GM19025 (cell line): ENCODE measurements around the gene ZFAND4.
"Not testable (repeated sequence)": the region's sequence is repeated elsewhere in the genome, so short reads cannot be mapped to it uniquely, and the experiment has no call there.

Experiments used
- ATAC-seq: cut with Tn5 transposase; IDR thresholded peaks from one replicate; pipeline ENCODE4 v1.9.1; 2021; ENCODE audit warnings: mild to moderate bottlenecking, low read depth, moderate library complexity; ENCODE audit not compliant: unreplicated experiment

ZFAND4 gene

DNA sequence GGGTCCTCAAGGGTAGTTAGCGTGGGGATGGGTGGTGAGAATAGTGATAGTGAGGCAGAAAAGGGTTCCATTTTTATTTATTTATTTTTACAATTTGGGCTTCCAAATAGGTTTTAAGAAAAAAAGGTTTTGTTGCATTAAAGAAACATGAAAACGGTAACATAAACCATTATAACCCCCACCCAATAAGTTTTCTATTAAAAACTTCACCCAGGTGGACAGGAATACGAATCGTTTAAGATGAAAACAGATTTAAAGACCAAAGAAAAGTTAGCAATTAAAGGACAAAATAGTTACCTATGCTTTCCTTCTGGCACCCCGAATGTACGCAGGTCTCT, 78.7 kb downstream of the ZFAND4 start:
- no peak for ATAC-seq

DNA sequence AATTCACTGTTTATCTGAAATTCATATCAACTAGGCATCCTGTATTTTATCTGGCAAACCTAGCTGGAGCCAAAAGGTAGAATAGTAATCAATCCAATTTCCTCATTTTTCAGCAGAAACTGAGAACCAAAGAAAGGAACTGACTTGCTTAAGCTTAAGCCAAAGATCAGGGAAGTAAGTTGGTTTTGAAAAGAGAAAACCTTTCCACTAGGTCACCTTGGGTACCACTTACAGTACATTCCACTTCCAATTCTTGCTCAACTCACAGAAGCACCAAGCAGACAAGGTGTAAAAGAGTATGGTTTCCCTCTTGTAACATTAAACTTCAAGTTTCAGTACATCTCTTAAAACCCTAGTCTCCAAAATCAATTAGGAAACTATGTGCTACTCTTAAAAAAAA, 79.6 kb downstream of the ZFAND4 start:
- ATAC-seq = no peak

DNA sequence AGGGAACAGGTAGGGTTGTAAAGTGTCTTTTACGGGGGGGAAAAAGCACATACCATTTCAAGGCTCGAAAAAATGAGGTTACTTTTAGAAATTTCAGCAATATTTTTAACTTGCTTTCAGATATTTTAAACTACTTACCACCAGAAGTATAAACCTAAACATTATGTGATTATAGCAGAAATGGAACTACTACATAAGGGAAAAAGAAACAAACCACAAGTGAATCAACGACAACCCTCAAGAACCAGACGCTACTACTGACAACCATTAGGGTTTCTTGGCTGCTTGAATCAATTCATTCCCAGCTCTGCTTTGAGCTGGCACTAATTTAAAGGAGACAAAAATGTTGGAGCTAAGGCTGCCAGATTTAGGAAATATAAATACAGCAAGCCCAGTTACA, 80.1 kb downstream of the ZFAND4 start:
- no peak for ATAC-seq

DNA sequence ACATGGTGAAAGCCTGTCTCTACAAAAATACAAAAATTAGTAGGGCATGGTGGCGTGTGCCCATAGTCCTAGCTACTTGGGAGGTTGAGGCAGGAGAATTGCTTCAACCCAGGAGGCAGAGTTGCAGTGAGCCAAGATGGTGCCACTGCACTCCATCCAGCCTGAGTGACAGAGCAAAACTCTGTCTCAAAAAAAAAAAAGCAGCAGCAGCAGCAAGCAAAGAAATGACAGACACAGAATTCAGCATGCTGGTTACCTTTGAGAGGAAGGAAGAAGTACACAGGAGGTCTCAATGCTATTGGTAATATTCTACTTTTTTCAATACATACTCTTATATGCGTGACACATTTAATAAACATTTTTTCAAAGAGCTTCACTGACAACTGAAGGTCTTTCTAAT, 81.3 kb downstream of the ZFAND4 start:
- no peak for ATAC-seq

DNA sequence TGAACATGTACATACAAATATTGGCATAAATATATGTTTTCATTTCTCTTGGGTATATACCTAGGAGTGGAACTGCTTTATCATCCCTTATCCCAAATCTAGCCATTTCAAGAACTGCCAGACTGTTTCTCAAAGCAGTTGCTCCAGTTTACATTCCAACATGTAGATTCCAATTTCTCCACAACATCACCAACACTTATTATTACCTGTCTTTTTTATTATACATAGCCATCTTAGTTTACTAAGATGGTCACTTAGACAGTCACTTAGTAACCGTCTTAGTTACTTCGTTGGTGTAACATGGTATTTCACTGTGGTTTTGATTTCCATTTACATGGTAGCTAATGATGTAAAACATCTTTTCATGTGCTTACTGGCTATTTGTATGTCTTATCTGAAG, 82.7 kb downstream of the ZFAND4 start:
- no peak for ATAC-seq

DNA sequence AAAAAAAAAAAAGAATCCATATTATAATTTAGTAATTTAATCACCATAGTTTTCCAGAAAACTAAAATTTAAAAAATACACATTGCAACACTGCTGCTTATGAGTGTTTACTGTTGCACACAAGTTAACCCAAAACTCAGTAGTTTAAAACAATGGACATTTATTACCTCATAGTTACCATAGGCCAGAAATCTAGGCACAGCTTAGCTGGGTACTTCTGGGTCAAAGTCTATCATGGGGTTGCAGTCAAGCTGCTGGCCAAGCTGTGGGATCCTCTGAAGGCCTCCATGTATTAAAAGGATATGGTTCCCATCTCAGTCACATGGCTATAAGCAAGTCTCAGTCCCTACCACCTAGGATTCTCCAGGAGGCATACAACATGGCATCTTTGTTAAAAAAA, 83.6 kb downstream of the ZFAND4 start:
- no peak for ATAC-seq

DNA sequence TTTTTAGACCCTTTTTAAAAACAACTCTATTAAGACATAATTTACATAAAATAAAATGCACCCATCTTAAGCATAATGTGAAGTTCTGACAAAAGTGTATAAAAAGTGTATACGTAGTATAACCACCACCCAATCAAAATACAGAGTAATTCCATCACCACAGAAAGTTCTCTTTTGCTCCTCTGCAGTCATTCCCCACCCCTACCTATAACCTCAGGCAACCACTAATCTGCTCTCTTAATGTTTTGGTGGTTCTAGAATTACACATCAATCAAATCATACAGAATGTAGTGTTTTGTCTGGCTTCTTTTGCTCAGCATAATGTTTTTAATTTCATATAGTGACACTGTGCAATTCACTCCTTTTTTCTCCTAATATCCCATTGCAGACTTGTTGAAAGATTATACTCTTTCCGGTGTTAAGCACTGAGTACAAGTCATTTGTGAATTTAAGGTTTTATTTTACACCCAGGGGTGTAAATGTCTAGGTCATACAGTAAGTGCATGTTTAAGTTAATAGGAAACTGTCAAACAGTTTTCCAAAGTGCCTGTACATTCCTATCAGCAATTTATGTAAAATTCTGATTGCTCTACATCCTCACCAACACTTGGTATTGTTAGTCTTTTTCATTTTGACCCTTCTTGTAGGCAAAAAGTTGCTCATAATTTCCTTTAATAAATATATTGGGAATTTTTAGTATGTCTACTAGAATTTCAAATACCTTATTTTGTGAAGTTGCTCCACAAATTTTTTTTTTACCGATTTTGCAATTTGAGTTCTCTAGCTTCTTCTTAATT, 86.3 kb downstream of the ZFAND4 start:
- ATAC-seq = no peak

DNA sequence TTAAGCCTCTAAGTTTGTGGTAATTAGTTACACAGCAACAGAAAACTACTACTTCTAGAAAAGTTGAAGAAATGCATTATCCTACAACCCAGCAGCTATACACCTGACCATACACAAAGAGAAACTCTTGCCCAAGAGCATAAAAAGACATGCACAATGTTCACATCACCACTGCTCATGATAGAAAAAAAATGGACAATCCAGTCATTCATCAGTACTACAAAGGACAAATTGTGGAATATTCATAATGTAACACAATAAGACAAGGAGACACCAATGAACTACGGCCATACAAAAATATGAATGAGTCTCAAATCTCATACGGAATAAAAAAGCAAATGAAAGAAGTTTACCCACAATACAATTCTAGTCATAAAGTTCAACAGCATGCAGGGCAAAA, 87.4 kb downstream of the ZFAND4 start:
- ATAC-seq = no peak

DNA sequence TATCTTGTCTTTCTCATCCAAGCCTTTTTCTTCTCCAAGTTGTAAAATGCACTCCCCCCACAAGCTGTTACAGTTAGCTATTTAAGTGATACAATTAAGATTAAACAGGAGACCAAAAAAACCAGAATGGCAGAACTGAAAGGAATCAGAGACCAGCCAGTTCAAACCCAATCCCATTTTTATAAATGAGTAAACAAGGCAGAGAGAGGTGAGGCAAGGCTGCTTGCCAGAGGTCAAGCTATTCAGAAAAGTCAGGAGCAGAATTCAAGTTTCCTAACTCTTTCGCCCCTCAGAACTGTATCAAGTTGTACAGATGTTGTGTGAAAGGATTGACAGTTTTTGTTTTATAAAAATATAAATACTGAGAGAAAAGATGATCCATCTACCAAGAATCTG, 90.2 kb downstream of the ZFAND4 start:
- ATAC-seq = no peak

DNA sequence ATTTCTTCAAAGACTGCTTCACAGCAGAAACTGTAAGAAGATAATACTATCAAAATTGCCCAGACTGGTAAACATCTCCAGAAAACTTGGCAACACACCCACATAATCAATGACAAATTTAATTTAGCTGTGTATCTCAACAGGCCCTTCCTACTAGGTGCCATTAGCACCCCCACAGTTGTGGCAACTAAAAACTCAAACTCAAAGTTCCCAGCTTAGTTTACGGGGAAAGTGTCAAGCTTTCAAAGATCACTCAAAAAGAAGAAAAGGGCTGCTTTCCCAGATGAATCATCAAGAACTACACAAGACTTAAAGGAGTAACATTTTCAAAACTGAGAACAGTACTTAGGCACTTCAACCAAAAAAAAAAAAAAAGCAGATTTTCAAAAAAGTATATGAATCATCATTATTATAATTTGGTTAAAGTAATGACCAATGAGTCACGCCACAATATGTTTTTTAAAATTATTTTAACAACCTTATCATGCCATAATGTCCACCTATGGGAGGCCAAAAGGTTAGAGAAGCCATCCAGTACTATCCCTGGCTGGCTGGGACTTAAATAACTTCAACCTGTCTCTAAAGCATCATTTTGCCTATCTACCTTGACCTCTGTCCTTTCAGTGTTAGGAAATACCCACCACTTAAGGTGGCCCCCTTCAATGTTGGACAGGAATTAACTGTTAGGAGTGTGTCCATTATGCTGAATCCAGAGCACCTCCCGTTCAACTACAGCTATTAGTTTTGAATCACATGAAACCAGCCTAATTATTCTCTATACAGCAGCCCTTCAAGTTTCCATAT, 90.8 kb downstream of the ZFAND4 start:
- no peak for ATAC-seq

DNA sequence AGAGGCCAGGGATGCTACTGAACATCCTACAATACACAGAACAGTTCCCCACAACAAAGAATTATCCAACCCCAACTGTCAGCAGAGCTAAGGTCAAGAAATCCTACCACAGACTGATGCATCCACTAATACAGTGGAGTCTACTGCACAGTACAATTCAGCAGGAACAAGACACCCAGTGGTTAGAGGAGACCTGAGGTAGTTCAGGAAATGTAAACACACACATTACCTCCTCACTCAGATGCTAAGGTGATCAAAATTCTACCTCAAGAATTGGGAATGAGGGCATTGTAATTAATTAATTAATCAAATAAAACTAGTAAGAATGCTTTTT, 91.4 kb downstream of the ZFAND4 start:
- ATAC-seq = peak; percentile 39

DNA sequence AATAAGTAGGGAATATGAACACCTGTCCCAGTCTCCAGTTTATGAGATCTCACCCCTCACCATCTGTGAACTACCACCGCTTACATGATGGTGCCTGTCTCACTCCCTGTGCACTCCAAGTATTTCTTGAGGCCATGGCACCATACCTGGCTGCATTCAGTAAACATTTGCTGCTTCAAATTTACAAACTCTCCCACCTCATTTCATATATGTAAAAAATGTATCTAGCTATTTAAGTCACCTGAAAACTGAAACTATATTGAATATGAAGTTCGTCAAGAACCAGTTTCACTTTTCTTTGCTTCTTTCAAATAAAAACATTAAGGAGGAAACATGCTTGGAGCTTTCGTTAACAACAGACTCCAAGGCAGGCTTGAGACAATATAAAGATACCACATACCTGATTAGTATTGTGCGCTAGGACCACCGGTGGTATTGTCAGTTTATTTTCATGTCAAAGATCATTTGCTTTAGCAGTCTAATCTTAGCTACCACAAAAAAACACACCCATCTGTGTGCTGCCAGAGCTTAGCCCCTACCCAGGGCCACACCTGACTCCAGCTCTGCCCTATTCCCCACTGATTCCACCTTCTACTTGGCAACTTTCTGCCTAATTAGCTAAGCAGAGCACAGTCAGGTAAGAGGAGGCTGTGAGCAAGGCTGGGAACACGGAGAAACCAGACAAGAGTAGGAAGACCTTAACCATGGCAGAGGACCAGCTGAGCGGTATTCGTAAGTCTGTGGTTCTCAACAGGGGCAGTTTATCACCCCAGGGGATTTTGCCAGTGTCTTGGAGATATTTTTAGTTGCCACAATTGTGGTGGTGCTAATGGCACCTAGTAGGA, 92.0 kb downstream of the ZFAND4 start:
- peak; percentile 61 for ATAC-seq

DNA sequence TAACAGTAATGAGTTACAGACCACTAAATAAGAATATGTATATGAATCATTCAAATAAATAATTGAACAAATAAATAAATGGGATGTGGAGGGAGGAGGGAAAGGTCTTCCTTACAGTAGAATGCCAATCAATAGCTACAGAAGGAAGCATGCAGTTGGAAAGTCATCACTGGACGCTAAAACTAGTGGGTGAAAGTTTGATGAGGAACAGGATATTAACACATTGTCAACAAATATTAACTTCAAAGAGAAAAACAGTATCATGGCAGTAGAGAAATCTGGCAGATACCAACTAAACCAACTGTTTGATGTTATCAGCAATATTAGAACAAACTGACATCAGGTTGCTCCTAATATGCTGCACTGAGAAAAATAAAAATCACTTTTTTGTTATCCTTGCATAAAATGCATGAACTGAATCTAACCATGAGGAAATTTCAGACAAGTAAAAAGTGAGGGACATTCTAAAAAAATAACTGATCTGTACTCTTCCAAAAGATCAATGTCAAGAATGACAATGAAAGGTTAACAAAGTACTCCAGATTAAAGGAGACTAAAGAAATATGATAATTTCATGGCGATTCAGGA, 94.1 kb downstream of the ZFAND4 start:
- no peak for ATAC-seq

DNA sequence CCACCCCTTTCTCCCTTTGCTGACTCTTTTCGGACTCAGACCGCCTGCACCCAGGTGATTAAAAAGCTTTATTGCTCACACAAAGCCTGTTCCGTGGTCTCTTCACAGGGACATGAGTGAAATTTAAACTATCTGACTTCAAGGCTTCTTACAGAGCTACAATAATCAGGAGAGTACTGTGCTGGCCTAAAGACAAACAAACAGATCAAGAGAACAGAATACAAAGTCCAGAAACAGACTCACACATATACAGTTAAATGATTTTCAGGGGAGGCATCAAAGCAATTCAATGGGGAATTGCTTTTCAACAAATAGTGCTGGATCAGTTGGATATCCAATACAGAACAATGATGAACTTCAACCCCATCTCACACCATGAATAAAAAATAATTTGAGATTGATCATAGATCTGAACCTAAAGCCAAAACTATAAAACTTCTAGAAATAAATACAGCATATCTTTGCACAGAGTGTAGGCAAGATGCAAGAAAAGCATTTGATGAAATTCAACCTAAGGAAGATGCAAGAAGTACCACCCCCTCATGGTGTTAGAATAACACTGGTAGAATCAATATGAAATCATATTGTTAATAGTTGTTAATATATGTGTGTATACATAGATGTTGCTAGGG, 96.5 kb downstream of the ZFAND4 start:
- ATAC-seq = no peak

DNA sequence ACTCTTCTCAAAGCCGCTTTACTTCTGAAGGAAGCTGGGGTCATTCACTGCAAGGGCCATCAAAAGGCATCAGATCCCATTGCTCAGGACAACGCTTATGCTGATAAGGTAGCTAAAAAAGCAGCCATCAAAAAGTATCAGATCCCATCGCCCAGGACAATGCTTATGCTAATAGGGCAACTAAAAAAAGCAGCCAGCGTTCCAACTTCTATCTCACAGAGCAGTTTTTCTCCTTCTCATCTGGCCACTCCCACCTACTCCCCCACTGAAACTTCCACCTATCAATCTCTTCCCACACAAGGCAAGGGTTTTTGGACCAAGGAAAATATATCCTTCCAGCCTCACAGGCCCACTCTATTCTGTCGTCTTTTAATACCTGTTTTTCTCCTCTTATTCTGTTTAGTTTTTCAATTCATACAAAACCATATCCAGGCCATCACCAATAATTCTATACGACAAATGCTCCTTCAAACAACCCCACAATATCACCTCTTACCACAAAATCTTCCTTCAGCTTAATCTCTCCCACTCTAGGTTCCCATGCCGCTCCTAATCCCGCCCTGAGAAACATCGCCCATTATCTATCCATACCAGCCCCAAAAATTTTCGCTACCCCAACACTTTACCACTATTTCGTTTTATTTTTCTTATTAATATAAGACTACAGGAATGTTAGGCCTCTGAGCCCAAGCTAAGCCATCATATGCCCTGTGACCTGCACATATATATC, 97.4 kb downstream of the ZFAND4 start:
- ATAC-seq = not testable (repeated sequence)

DNA sequence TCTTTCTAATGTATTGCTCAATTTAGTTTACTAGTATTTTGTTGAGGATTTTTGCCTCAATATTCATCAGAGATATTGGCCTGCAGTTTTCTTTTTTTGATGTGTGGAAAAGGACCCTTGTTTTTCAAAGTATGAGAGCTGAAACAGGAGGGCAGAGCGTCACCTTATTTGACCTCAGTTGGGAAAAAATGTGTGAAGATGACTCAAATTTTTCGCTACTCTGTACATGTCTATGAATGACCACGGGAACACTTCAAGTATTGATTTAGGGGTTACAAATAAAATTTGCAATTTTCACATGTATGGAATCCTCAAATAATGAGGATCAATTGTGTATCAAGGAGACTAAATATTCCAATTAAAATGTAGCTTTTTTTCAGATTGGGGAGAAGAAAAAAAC, 103.1 kb downstream of the ZFAND4 start:
- no peak for ATAC-seq

DNA sequence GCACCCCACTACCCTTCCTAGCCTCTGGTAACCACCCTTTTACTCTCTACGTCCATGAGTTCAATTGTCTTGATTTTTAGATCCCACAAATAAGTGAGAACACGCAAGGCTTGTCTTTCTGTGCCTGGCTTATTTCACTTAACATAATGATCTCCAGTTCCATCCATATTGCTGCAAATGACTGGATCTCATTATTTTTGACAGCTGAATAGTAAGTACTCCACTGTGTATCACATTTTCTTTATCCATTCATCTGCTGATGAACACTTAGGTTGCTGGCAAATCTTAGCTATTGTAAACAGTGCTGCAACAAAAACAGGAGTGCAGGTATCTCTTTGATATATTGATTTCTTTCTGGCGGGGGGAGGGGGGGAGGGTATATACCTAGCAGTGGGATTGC, 106.2 kb downstream of the ZFAND4 start:
- no peak for ATAC-seq
